ENCODE data around the gene ANKRD34B.

- no peak for TF ChIP-seq POLR2AphosphoS5 (IDR thresholded peaks at IDR 0.05; ENCODE audit: low read depth, low read length)
- no peak for TF ChIP-seq POLR2A (IDR thresholded peaks at IDR 0.05; ENCODE audit: low read depth, low read length)
- no peak for TF ChIP-seq TAF1 (IDR thresholded peaks at IDR 0.05; ENCODE audit: borderline replicate concordance, low read depth, low read length)
Observed at GRCh38 chr5:80591352-80591751, 21.3 kb upstream of the ANKRD34B start.

Data from GM12892 (cell line).